HCT116 (cell line): Measurements from ENCODE around the gene SMPDL3B. TPM values are rescaled to one million over a fixed set of nuclear protein-coding genes. Genes with fewer than 3 reads are reported as not detected.

Source experiments
- ATAC-seq: fragments of 200-7000 bp; cut with Tn5 transposase; 2 replicates; pipeline ENCODE4 v1.9.1; 2020; ENCODE audit warnings: mild to moderate bottlenecking, moderate library complexity
- BruUV-seq: library from RNA; stranded (reverse); fragments of 400-500 nt; replicated peaks from 2 replicates; lab custom pipeline; 2021; lab: Mats Ljungman, UMichigan
- CTCF ChIA-PET: fragments of 300-600 bp; sonication (Branson Sonifier 250); formaldehyde crosslinking; loops from one replicate; lab custom pipeline; 2021; ENCODE audit warnings: antibody characterized with exemption; lab: Charles Lee
- POLR2A ChIA-PET: fragments of 300-600, 350-600 bp; sonication (Branson Sonifier 250); formaldehyde crosslinking; loops from one replicate; lab custom pipeline; 2021; ENCODE audit warnings: antibody characterized with exemption; lab: Charles Lee
- RAD21 ChIA-PET, 2 experiments: fragments of 300-600 bp; sonication (Branson Sonifier 250); formaldehyde crosslinking; loops; one replicate each; lab custom pipeline; 2023; ENCODE audit warnings: low total read pairs in 2 of 2; ENCODE audit not compliant: uncharacterized antibody in 2 of 2, unreplicated experiment in 2 of 2, low non-redundant PET in 1 of 2; lab: Charles Lee
- DNase-seq: peaks from one replicate; pipeline ENCODE4 v3.0.0-alpha.2; 2010; ENCODE audit warnings: low read depth, low spot score
- H2AFZ ChIP-seq: fragments of 200-600 bp; shearing (Covaris generic), sonication (generic); 2 replicates; pipeline ENCODE4 v1.6.1; 2017; ENCODE audit warnings: low read depth, mixed run types, mixed read lengths, antibody characterized with exemption, low read length; ENCODE audit not compliant: poor library complexity, severe bottlenecking
- H3K27ac ChIP-seq: 2 replicates; pipeline ENCODE4 v1.5.1; 2012; ENCODE audit warnings: low read depth, low read length
- H3K27me3 ChIP-seq: fragments of 200-600 bp; sonication (generic); 2 replicates; pipeline ENCODE4 v1.6.1; 2016; ENCODE audit warnings: mixed run types, low read length, mixed read lengths; ENCODE audit not compliant: insufficient read depth
- H3K36me3 ChIP-seq, 2 experiments: fragments of 200-500 bp in 1 of 2; fragments of 200-600 bp in 1 of 2; sonication (Bioruptor generic) in 1 of 2; sonication (generic) in 1 of 2; 2 replicates each; pipeline versions ENCODE4 v1.5.1 to v1.6.1; 2014 to 2016; ENCODE audit warnings: low read length in 2 of 2, inconsistent platforms in 1 of 2, mixed read lengths in 1 of 2, mixed run types in 1 of 2; ENCODE audit not compliant: insufficient read depth in 2 of 2, control insufficient read depth in 1 of 2
- H3K4me1 ChIP-seq, 2 experiments: fragments of 200-600 bp in 1 of 2; sonication (generic) in 1 of 2; 2 replicates each; pipeline versions ENCODE4 v1.5.1 to v1.6.1; 2012 to 2017; ENCODE audit warnings: low read length in 2 of 2, inconsistent platforms in 1 of 2, mild to moderate bottlenecking in 1 of 2, mixed read lengths in 1 of 2, mixed run types in 1 of 2, moderate library complexity in 1 of 2; ENCODE audit not compliant: insufficient read depth in 2 of 2, control insufficient read depth in 1 of 2
- H3K4me2 ChIP-seq: fragments of 200-600 bp; sonication (generic); 2 replicates; pipeline ENCODE4 v1.6.1; 2017; ENCODE audit warnings: mixed run types, low read length, mixed read lengths
- H3K4me3 ChIP-seq, 2 experiments: fragments of 200-600 bp in 1 of 2; sonication (generic) in 1 of 2; replicated peaks in 1 of 2; 2 replicates each; pipeline ENCODE4 v1.5.1; 2011 to 2016; ENCODE audit warnings: low read length in 2 of 2, control low read depth in 1 of 2, low read depth in 1 of 2, mild to moderate bottlenecking in 1 of 2, mixed read lengths in 1 of 2, mixed run types in 1 of 2
- H3K79me2 ChIP-seq: fragments of 200-600 bp; sonication (generic); 2 replicates; pipeline ENCODE4 v1.6.1; 2017; ENCODE audit warnings: mild to moderate bottlenecking, mixed run types, low read length, moderate library complexity, mixed read lengths; ENCODE audit not compliant: insufficient read depth
- H3K9ac ChIP-seq: fragments of 200-600 bp; sonication (generic); 2 replicates; pipeline ENCODE4 v1.6.1; 2016; ENCODE audit warnings: low read length, mixed read lengths
- H3K9me2 ChIP-seq: fragments of 200-600 bp; sonication (generic), shearing (Covaris generic); 2 replicates; pipeline ENCODE4 v1.6.1; 2017; ENCODE audit warnings: mixed run types, mild to moderate bottlenecking, moderate library complexity; ENCODE audit not compliant: insufficient read depth
- H3K9me3 ChIP-seq, 2 experiments: fragments of 200-500 bp in 1 of 2; fragments of 200-600 bp in 1 of 2; sonication (Bioruptor generic) in 1 of 2; sonication (generic) in 1 of 2; 2 replicates each; pipeline ENCODE4 v1.6.1; 2014 to 2017; ENCODE audit warnings: low read length in 2 of 2, mixed read lengths in 2 of 2, inconsistent platforms in 1 of 2, low read depth in 1 of 2, mild to moderate bottlenecking in 1 of 2, mixed run types in 1 of 2, moderate library complexity in 1 of 2; ENCODE audit not compliant: control insufficient read depth in 1 of 2, insufficient read depth in 1 of 2
- H4K20me1 ChIP-seq: fragments of 200-600 bp; sonication (generic), shearing (Covaris generic); 2 replicates; pipeline ENCODE4 v1.6.1; 2017; ENCODE audit warnings: mixed run types, mild to moderate bottlenecking, moderate library complexity; ENCODE audit not compliant: insufficient read depth
- CBX3 ChIP-seq: IDR thresholded peaks from 2 replicates; pipeline ENCODE4 v1.6.1; 2012; ENCODE audit warnings: low read depth
- CTCF ChIP-seq, 3 experiments: fragments of 200-600 bp in 1 of 3; sonication (generic) in 1 of 3; IDR thresholded peaks in 2 of 3; conservative IDR thresholded peaks in 1 of 3; 2 replicates each; pipeline ENCODE4 v1.5.1; 2012 to 2017; ENCODE audit warnings: low read depth in 2 of 3, low read length in 2 of 3, antibody characterized with exemption in 1 of 3, borderline replicate concordance in 1 of 3, control low read depth in 1 of 3, mild to moderate bottlenecking in 1 of 3, mixed read lengths in 1 of 3, mixed run types in 1 of 3, moderate library complexity in 1 of 3; ENCODE audit not compliant: insufficient read depth in 1 of 3
- EZH2phosphoT487 ChIP-seq: fragments of 200-600 bp; IDR thresholded peaks from 2 replicates; pipeline ENCODE4 v1.6.1; 2018; ENCODE audit warnings: antibody characterized with exemption, borderline replicate concordance
- TCF7L2 ChIP-seq: IDR thresholded peaks from 2 replicates; pipeline ENCODE4 v1.7.0; 2011; ENCODE audit warnings: borderline replicate concordance, inconsistent platforms; ENCODE audit not compliant: insufficient read depth, insufficient read length; ENCODE audit errors: extremely low read depth
- YY1 ChIP-seq: IDR thresholded peaks from 2 replicates; pipeline ENCODE4 v1.6.1; 2011; ENCODE audit warnings: low read length, low read depth, moderate library complexity, mild to moderate bottlenecking; ENCODE audit not compliant: insufficient replicate concordance; ENCODE audit errors: extremely low read depth
- ZBTB33 ChIP-seq: IDR thresholded peaks from 2 replicates; pipeline ENCODE4 v1.6.1; 2011; ENCODE audit warnings: mild to moderate bottlenecking, low read length, moderate library complexity; ENCODE audit not compliant: insufficient replicate concordance; ENCODE audit errors: extremely low read depth
- ZNF274 ChIP-seq: fragments of 200-500 bp; sonication (Bioruptor generic); IDR thresholded peaks from 2 replicates; pipeline ENCODE4 v1.6.1; 2014; ENCODE audit warnings: mild to moderate bottlenecking, low read depth, low read length, inconsistent platforms
- intact Hi-C: fragments of 100-400 bp; cut with micrococcal nuclease; formaldehyde crosslinking; loops from 2 replicates; pipeline ENCODE4 v1.10.0; 2022
- total RNA-seq: library from RNA; stranded (reverse); gene quantifications from one replicate; pipeline ENCODE4 v1.2.1, GENCODE V29; 2021; ENCODE audit not compliant: unreplicated experiment

Gene SMPDL3B
- total RNA-seq, 1 experiment from 2014 or later, result 16.4 TPM

DNA sequence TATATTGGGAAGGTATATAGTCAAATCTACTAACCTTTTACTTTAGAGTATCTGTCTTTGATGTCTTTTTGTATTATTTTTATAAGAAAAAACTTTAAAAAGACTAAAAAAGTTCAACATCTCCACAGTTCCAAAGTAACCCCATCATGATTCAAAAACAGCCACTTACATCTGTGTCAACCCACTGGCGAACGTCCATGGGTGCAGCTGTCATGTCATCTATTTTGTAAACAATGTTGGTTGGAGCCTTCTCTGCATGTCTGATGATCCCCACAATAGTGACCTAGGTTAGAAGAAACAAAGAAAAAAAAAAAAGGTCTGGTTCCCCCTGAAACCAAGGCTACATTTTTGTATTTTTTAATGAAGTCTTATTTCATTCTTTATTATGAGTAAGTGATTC is 28.0 kb upstream of the SMPDL3B start:
- no peaks in the 10 kb centered on the region for H3K4me1 ChIP-seq
- H4K20me1 ChIP-seq, result no peaks in the 10 kb centered on the region
- H3K9me2 ChIP-seq, result no peaks in the 10 kb centered on the region
- BruUV-seq, result no TSS peak
- H2AFZ ChIP-seq, result no peak overlapping the region
- ChIA-PET POLR2A (no interaction called here), CTCF (no interaction called here), RAD21 (no interaction called here)
- H3K36me3 ChIP-seq, result peaks cover 26 to 59% of the 10 kb centered on the region in 2 experiments
- TF ChIP-seq ZNF274, result no peak
- TF ChIP-seq YY1, result no peak
- TF ChIP-seq TCF7L2, result no peak
- no peak for TF ChIP-seq CTCF (IDR thresholded peaks at IDR 0.05 in 2 of 3, conservative IDR thresholded peaks at IDR 0.05 in 1 of 3; ENCODE audit: borderline replicate concordance in 1 of 3, insufficient read depth in 1 of 3, low read depth in 2 of 3, low read length in 2 of 3)
- TF ChIP-seq CBX3, result no peak
- no peak for TF ChIP-seq ZBTB33
- no peak for TF ChIP-seq EZH2phosphoT487
- intact Hi-C loops, result no loop called here
- ATAC-seq (no peak), DNase-seq (no peak)
- no peak overlapping the region for H3K4me2 ChIP-seq
- H3K27ac ChIP-seq, result no peak overlapping the region
- H3K27me3 ChIP-seq, result no peaks in the 10 kb centered on the region
- H3K9ac ChIP-seq, result no peak overlapping the region
- H3K9me3 ChIP-seq, result no peaks in the 10 kb centered on the region
- H3K79me2 ChIP-seq, result peaks cover 40% of the 10 kb centered on the region
- no peak overlapping the region for H3K4me3 ChIP-seq
